ENCODE data around the gene DIAPH3. TPM values are rescaled to one million over a fixed set of nuclear protein-coding genes. Genes with fewer than 3 reads are reported as not detected.
A peak's percentile ranks its signal among the peaks of the same experiment; 100 is the strongest.

Gene DIAPH3
- total RNA-seq, 1 donor from 2014 or later = 4.6 TPM

- Histone ChIP-seq H3K36me3 (no peaks in the 10 kb centered on the region), H3K9me3 (no peaks in the 10 kb centered on the region), H3K27ac (no peak overlapping the region), H3K27me3 (no peaks in the 10 kb centered on the region), H3K4me3 (no peak overlapping the region), H3K4me1 (no peaks in the 10 kb centered on the region)
- DNase-seq (no peak), ATAC-seq (peak; percentile 37)
- peak; percentile 61 for TF ChIP-seq CTCF (IDR thresholded peaks at IDR 0.05)
- intact Hi-C loops (cut with DNase I) = no loop called here
Measured at GRCh38 chr13:59680429-59681024, 483.2 kb downstream of the DIAPH3 start.

- H3K27ac ChIP-seq = no peak overlapping the region
- ATAC-seq (no peak), DNase-seq (no peak)
- no peaks in the 10 kb centered on the region for H3K9me3 ChIP-seq
- no peaks in the 10 kb centered on the region for H3K27me3 ChIP-seq
- no peak for TF ChIP-seq CTCF (IDR thresholded peaks at IDR 0.05)
- H3K4me1 ChIP-seq = no peaks in the 10 kb centered on the region
- intact Hi-C loops (cut with DNase I) = no loop called here
- H3K4me3 ChIP-seq = no peak overlapping the region
- H3K36me3 ChIP-seq = no peaks in the 10 kb centered on the region
Measured at GRCh38 chr13:59679254-59679653, 484.5 kb downstream of the DIAPH3 start.

GRCh38 chr13:59677966-59678814 lies 485.5 kb downstream of the DIAPH3 start:
- Histone ChIP-seq H3K4me1 (no peaks in the 10 kb centered on the region), H3K36me3 (no peaks in the 10 kb centered on the region), H3K4me3 (no peak overlapping the region), H3K27ac (no peak overlapping the region), H3K9me3 (no peaks in the 10 kb centered on the region), H3K27me3 (no peaks in the 10 kb centered on the region)
- no peak for DNase-seq
- intact Hi-C loops (cut with DNase I) = loop anchor here (2.0 kb wide), 1 partner anchor 287 kb away; no protein-coding TSS in a partner anchor
- TF ChIP-seq CTCF (IDR thresholded peaks at IDR 0.05) = peak; percentile 80
- peak; percentile 77 for ATAC-seq

GRCh38 chr13:59677430-59677829 lies 486.3 kb downstream of the DIAPH3 start:
- H3K36me3 ChIP-seq = no peaks in the 10 kb centered on the region
- intact Hi-C loops (cut with DNase I) = loop anchor here (2.0 kb wide), 1 partner anchor 287 kb away; no protein-coding TSS in a partner anchor
- ATAC-seq (no peak), DNase-seq (no peak)
- H3K27me3 ChIP-seq = no peaks in the 10 kb centered on the region
- no peaks in the 10 kb centered on the region for H3K4me1 ChIP-seq
- no peaks in the 10 kb centered on the region for H3K9me3 ChIP-seq
- no peak overlapping the region for H3K27ac ChIP-seq
- TF ChIP-seq CTCF (IDR thresholded peaks at IDR 0.05) = no peak
- no peak overlapping the region for H3K4me3 ChIP-seq

GRCh38 chr13:59674616-59675015 lies 489.1 kb downstream of the DIAPH3 start:
- no peaks in the 10 kb centered on the region for H3K36me3 ChIP-seq
- no peaks in the 10 kb centered on the region for H3K4me1 ChIP-seq
- no peak for TF ChIP-seq CTCF (IDR thresholded peaks at IDR 0.05)
- H3K27ac ChIP-seq = no peak overlapping the region
- intact Hi-C loops (cut with DNase I) = no loop called here
- ATAC-seq (no peak), DNase-seq (no peak)
- no peaks in the 10 kb centered on the region for H3K27me3 ChIP-seq
- H3K9me3 ChIP-seq = no peaks in the 10 kb centered on the region
- H3K4me3 ChIP-seq = no peak overlapping the region

Measured in upper lobe of right lung (tissue), 1 donor.